Erythroblast (primary cell): Measurements from ENCODE around the gene RUSC2.

Experiments used
- GATA1 ChIP-seq: IDR thresholded peaks from 2 replicates; pipeline ENCODE4 v1.6.1; 2011; ENCODE audit warnings: low read depth, mild to moderate bottlenecking, control low read depth, low read length, moderate library complexity
- POLR2A ChIP-seq: IDR thresholded peaks from 2 replicates; pipeline ENCODE4 v1.6.1; 2011; ENCODE audit warnings: mild to moderate bottlenecking, low read length

- TF ChIP-seq POLR2A (no peak), GATA1 (no peak)
These were observed 39.4 kb downstream of the RUSC2 start for GRCh38 chr9:35529161-35529823.
